ENCODE results near the gene KCNAB2. TPM values are rescaled to one million over a fixed set of nuclear protein-coding genes. Genes with fewer than 3 reads are reported as not detected.

KCNAB2 gene
- total RNA-seq, 1 donor from 2014 or later: 2.2 TPM

- Histone ChIP-seq H3K4me2 (no peak overlapping the region), H3K4me3 (no peak overlapping the region), H3K27ac (no peak overlapping the region), H3K79me2 (ENCODE audit: low read depth) (no peaks in the 10 kb centered on the region), H3F3A (ENCODE audit: low read depth) (no peaks in the 10 kb centered on the region), H3K9ac (no peak overlapping the region), H3K36me3 (no peaks in the 10 kb centered on the region), H3K9me3 (ENCODE audit: low read depth) (no peaks in the 10 kb centered on the region), H4K20me1 (ENCODE audit: low read depth) (no peaks in the 10 kb centered on the region), H3K4me1 (peaks cover 10% of the 10 kb centered on the region), H2AFZ (replicated peaks) (no peak overlapping the region), H3K27me3 (no peaks in the 10 kb centered on the region)
- DNase-seq (ENCODE audit: low spot score): no peak
- no peak overlapping the region for H3K4me3 Mint-ChIP-seq
- H3K27ac Mint-ChIP-seq: no peak overlapping the region
- H3K27me3 Mint-ChIP-seq (ENCODE audit: insufficient read depth, low read depth): peaks cover 5% of the 10 kb centered on the region
- H3K36me3 Mint-ChIP-seq: no peaks in the 10 kb centered on the region
- no peaks in the 10 kb centered on the region for H3K9me3 Mint-ChIP-seq
- TF ChIP-seq CTCF (IDR thresholded peaks at IDR 0.05) (peak; percentile 33), EZH2phosphoT487 (IDR thresholded peaks at IDR 0.05) (no peak)
- peaks cover 27% of the 10 kb centered on the region for H3K4me1 Mint-ChIP-seq
Measured at GRCh38 chr1:6080469-6080868, 34.8 kb downstream of the KCNAB2 start.

- H3K4me1 ChIP-seq: peaks cover 10% of the 10 kb centered on the region
- H3K79me2 ChIP-seq (ENCODE audit: low read depth): no peaks in the 10 kb centered on the region
- TF ChIP-seq EZH2 (IDR thresholded peaks at IDR 0.05): no peak
- TF ChIP-seq CTCF (IDR thresholded peaks at IDR 0.05): no peak
- no peak for TF ChIP-seq EZH2phosphoT487 (IDR thresholded peaks at IDR 0.05)
- H3K4me1 Mint-ChIP-seq: peaks cover 30% of the 10 kb centered on the region
- no peak overlapping the region for H3K27ac ChIP-seq
- H3K27ac Mint-ChIP-seq: no peak overlapping the region
- no peak overlapping the region for H3K4me3 ChIP-seq
- no peaks in the 10 kb centered on the region for H3K9me3 ChIP-seq (ENCODE audit: low read depth)
- no peak overlapping the region for H3K4me2 ChIP-seq
- H3K36me3 Mint-ChIP-seq: no peaks in the 10 kb centered on the region
- no peak overlapping the region for H3K9ac ChIP-seq
- H2AFZ ChIP-seq (replicated peaks): no peak overlapping the region
- H3K4me3 Mint-ChIP-seq: no peak overlapping the region
- peaks cover 5% of the 10 kb centered on the region for H3K27me3 Mint-ChIP-seq (ENCODE audit: insufficient read depth, low read depth)
- H3K27me3 ChIP-seq: no peaks in the 10 kb centered on the region
- H3K36me3 ChIP-seq: no peaks in the 10 kb centered on the region
- H4K20me1 ChIP-seq (ENCODE audit: low read depth): no peaks in the 10 kb centered on the region
- no peaks in the 10 kb centered on the region for H3K9me3 Mint-ChIP-seq
- no peak for DNase-seq (ENCODE audit: low spot score)
- no peaks in the 10 kb centered on the region for H3F3A ChIP-seq (ENCODE audit: low read depth)
Measured at GRCh38 chr1:6081901-6082300, 36.2 kb downstream of the KCNAB2 start.

DNA sequence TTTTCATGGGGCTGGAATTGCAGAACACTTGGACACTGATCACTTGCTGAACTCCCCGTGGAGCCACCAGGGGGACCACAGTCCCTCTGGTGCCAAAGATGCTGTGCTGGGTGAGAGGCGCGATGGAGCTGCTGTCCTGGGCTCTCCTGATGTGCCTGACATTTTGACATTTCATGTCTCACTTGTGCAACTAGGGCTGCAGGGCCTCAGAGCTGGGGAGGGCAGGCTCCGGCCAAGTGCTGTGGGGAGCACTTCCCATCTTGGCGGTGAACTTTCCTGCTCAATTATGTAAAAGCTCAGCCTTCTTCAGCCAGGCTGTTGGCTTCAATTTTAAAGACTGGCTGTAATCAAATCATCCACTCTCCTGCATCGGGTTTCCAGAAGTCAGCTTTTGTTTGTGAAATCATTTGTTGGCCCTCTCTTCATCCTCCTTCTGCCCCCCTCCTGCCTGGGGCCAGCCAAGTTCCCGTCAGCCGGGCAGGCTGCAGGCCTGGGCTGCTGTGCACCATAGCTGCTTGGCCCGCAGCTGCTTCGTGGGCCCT, 36.8 kb downstream of the KCNAB2 start:
- Histone ChIP-seq H3K9me3 (ENCODE audit: low read depth) (no peaks in the 10 kb centered on the region), H3K27ac (no peak overlapping the region), H3F3A (ENCODE audit: low read depth) (no peaks in the 10 kb centered on the region), H3K4me1 (peaks cover 10% of the 10 kb centered on the region), H4K20me1 (ENCODE audit: low read depth) (no peaks in the 10 kb centered on the region), H3K4me2 (no peak overlapping the region), H2AFZ (replicated peaks) (no peak overlapping the region), H3K27me3 (no peaks in the 10 kb centered on the region), H3K9ac (no peak overlapping the region), H3K4me3 (no peak overlapping the region), H3K79me2 (ENCODE audit: low read depth) (no peaks in the 10 kb centered on the region), H3K36me3 (no peaks in the 10 kb centered on the region)
- Mint-ChIP-seq H3K36me3 (no peaks in the 10 kb centered on the region), H3K27ac (no peak overlapping the region), H3K27me3 (ENCODE audit: insufficient read depth, low read depth) (peaks cover 5% of the 10 kb centered on the region), H3K4me3 (no peak overlapping the region), H3K4me1 (peaks cover 32% of the 10 kb centered on the region), H3K9me3 (no peaks in the 10 kb centered on the region)
- peak; percentile 56 for TF ChIP-seq CTCF (IDR thresholded peaks at IDR 0.05)
- TF ChIP-seq EZH2phosphoT487 (IDR thresholded peaks at IDR 0.05): no peak
- DNase-seq (ENCODE audit: low spot score): peak; percentile 50
